Retinal pigment epithelial cell (primary cell): Measurements from ENCODE around the gene ADH1B.
"Not testable (repeated sequence)": the region's sequence is repeated elsewhere in the genome, so short reads cannot be mapped to it uniquely, and the experiment has no call there.

ENCODE experiments used
- DNase-seq: peaks from one replicate; pipeline ENCODE4 v3.0.0-alpha.2; 2010; ENCODE audit warnings: low read depth
- H3K4me3 ChIP-seq: 2 replicates; pipeline ENCODE4 v1.5.1; 2011; ENCODE audit warnings: mild to moderate bottlenecking, low read length, control low read depth, moderate library complexity
- TF ChIP-seq, protein P1 (sequence below): conservative IDR thresholded peaks from 2 replicates; pipeline ENCODE4 v1.5.1; 2011; ENCODE audit warnings: low read depth, low read length, control low read depth, inconsistent platforms

ADH1B gene

DNA sequence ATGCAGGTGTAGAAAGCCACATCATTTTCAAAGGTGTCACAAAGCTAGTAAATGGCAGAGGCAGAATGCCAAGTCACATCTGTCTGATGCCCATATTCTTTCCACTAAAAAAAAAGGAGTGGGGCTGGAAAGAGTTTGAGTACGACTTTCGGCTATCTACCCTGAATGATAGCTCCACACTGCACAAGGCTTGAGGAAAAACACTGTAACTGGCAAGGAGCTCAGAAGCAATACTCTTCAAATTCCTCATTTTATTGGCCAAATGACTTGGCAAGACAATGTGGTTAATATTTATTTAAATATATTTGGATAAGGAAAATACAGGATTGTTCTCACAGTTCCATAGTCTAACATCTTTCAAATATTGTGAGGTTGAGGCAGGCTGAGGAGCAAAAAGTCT, 36.7 kb upstream of the ADH1B start:
- TF ChIP-seq, protein P1, sequence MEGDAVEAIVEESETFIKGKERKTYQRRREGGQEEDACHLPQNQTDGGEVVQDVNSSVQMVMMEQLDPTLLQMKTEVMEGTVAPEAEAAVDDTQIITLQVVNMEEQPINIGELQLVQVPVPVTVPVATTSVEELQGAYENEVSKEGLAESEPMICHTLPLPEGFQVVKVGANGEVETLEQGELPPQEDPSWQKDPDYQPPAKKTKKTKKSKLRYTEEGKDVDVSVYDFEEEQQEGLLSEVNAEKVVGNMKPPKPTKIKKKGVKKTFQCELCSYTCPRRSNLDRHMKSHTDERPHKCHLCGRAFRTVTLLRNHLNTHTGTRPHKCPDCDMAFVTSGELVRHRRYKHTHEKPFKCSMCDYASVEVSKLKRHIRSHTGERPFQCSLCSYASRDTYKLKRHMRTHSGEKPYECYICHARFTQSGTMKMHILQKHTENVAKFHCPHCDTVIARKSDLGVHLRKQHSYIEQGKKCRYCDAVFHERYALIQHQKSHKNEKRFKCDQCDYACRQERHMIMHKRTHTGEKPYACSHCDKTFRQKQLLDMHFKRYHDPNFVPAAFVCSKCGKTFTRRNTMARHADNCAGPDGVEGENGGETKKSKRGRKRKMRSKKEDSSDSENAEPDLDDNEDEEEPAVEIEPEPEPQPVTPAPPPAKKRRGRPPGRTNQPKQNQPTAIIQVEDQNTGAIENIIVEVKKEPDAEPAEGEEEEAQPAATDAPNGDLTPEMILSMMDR: no peak
- no peak overlapping the region for H3K4me3 ChIP-seq
- no peak for DNase-seq

DNA sequence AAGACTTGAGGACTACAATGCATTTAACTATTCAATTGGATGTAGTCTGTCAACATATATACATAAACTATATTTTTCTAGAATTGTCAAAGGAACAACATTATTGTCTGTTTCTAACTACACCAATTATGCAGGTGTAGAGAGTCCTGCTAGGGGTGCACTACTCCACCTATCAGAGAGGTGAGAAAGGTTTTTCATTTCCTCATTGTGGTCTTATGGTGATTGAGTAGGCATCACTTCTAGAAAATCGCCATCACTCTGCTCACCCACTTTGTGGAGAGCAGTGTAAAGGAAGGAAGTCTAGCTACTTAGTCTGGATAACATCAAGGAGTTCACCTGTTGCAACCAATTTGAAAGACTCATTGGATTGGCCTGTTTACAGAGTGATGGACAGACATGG, 35.8 kb upstream of the ADH1B start:
- DNase-seq: no peak
- no peak overlapping the region for H3K4me3 ChIP-seq
- TF ChIP-seq, protein P1: no peak

DNA sequence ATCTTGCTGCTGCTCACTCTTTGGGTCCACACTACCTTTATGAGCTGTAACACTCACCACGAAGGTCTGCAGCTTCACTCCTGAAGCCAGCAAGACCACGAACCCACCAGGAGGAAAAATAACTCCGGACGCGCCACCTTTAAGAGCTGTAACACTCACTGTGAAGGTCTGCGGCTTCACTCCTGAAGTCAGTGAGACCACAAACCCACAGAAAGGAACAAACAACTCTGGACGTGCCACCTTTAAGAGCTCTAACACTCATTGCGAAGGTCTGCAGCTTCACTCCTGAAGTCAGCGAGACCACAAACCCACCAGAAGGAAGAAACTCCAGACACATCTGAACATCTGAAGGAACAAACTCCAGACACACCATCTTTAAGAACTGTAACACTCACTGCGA, 34.9 kb upstream of the ADH1B start:
- not testable (repeated sequence) for H3K4me3 ChIP-seq, DNase-seq

DNA sequence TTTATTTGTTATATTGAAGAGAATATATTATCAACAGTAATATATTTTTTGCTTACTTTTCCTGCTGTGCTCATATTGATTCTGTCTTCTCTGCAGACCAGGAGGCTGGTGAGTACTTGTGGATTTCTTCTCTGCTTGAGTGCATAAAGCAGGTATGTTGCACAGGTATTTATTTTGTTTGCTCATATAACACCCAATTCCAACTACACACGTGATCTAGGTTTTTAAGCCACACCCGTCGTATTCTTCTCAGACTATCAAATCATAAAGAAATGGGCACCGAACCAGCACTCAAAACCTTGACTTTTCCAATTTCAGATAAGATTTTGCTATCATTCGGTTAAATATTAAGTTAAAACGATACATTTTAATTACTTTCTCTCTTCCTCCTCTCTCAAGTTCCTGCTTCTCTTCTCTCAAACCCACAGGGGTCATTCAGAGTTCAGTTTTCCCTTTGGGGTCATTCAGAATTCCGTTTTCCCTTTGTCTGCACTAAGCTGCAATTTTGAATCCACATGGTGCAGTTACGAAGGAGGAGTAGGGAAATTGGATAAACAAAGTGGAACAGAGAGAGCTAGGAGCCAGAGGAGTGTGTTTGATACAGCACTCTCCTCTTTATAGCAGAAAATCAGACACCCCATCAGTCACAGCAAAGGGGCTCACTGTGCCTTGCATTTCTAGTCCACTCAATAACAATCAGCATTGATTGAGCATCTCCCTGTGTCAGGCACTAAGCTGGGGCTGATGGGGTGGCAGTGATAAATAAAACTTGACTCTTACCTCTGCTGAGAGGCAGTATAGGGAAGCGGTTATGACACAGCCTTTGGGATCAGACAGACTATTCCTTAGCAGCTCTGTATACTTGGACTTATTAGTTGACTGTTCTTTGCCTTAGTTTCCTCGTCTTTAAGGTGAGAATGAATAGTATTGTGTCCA, 31.7 kb upstream of the ADH1B start, which contains the start of gene ADH1C:
TSS of gene ADH1C (minus strand) at position 145 of the 936 bp plus-strand sequence. CDS start at position 74, 71 bp downstream.
- H3K4me3 ChIP-seq: no peak within 1 kb of the TSS
- TF ChIP-seq, protein P1: no peak
- no peak for DNase-seq

DNA sequence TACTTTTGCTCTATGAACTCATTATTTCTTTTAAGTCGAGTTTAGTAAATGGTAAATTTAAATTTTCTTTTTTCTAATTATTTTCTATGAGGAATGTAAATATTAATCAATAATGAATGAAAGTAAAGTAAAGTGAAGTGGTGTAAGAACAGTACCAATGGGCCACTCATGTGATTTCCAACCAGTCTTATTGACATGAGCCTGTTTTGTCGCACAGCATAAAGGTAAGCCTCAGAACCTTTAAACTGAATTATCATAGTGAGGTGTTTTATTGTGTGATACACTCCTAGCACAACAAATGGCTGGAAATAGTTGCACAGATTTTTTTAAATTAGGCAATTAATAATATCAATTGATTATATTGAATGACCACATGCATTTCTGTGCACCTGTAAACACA, 30.3 kb upstream of the ADH1B start:
- TF ChIP-seq, protein P1: no peak
- DNase-seq: no peak
- no peak overlapping the region for H3K4me3 ChIP-seq

DNA sequence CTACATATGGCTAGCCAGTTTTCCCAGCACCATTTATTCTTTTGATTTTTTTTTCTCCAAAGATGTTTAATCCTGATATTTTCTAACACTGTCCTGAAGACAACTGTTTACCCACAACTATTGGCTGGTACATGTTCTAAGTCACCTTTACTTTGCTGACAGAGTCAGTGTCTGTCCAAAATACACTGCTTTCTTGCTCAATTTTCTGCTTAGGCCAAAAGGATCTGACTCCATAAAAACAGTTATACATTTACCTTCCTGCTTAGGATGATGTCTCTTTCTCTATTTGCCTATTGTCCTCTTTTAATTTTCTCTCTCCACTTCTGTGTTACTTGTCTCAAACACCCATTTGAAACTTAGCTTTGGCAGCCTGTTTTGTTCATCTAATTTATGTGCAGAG, 28.1 kb upstream of the ADH1B start:
- no peak for DNase-seq
- TF ChIP-seq, protein P1: no peak
- no peak overlapping the region for H3K4me3 ChIP-seq

DNA sequence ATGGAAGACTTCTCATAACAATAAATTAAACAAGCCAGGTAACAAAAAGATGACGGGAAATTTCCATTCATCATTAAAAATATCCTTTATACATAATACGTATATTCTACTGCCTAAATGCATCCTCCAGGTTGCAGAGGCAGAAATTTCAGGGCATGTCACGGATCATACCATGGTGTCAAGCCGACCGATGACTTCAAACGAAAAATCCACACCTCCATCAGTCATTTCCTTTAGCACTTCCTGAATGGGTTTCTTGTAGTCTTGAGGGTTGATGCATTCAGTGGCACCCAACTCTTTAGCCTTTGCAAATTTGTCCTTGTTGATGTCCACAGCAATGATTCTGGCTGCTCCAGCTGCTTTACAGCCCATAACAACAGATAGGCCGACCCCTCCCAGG, 21.4 kb upstream of the ADH1B start:
- not testable (repeated sequence) for DNase-seq, H3K4me3 ChIP-seq

DNA sequence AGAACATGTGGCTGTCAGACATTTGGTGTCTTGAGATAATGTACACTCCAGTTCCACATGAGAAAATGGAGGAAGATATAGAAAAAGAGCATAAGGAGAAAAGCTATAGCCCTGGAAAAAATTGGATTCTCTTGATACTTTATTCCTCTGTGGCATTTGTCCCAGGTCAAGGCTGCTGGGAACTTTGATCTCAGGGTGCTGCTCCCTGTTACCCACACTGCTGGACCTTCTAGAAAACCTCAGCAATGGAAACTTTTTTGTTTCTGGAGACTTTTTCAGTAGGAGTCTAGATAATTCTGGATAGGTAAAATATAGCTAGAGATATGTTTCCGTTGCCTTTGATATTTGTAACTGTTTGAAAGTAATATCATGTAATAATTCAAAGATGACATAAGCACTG, 20.2 kb upstream of the ADH1B start:
- TF ChIP-seq, protein P1: no peak
- no peak overlapping the region for H3K4me3 ChIP-seq
- DNase-seq: no peak
